ENCODE measurements around the gene RGS19.
"Not testable (repeated sequence)": the region's sequence is repeated elsewhere in the genome, so short reads cannot be mapped to it uniquely, and the experiment has no call there.

Gene RGS19

DNA sequence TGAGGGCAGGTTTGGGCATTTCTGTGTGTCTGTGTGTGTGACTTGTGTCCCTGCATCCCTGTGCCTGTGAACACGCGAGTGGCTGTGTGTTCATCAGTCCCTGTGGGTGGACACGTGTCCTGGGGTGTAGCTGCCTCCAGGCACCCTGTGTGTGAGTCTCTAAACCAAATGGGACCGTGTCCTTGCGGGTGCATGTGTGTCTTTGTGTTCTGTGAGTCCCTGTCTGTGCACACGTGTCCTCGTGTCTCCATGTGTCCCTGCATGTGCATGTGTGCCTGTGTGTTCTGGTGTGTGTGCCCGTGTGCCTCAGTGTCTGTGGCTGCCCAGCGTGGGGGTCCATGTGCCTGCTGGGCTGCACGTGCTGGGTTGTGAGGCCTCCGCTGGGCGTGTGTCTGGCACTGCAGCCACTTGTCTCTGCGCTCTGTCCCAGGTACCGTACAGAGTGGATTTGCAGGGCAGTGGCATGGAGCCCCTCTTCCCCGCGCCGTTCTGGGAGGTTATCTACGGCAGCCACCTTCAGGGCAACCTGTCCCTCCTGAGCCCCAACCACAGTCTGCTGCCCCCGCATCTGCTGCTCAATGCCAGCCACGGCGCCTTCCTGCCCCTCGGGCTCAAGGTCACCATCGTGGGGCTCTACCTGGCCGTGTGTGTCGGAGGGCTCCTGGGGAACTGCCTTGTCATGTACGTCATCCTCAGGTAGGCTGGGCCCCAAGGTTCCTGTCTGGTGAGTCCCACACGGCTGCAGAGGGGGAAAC lies 13.1 kb upstream of the RGS19 start:
- in situ Hi-C loops (cut with HindIII; ENCODE audit: low sequenced_read_pairs), result no loop called here
- TF ChIP-seq, protein P1, sequence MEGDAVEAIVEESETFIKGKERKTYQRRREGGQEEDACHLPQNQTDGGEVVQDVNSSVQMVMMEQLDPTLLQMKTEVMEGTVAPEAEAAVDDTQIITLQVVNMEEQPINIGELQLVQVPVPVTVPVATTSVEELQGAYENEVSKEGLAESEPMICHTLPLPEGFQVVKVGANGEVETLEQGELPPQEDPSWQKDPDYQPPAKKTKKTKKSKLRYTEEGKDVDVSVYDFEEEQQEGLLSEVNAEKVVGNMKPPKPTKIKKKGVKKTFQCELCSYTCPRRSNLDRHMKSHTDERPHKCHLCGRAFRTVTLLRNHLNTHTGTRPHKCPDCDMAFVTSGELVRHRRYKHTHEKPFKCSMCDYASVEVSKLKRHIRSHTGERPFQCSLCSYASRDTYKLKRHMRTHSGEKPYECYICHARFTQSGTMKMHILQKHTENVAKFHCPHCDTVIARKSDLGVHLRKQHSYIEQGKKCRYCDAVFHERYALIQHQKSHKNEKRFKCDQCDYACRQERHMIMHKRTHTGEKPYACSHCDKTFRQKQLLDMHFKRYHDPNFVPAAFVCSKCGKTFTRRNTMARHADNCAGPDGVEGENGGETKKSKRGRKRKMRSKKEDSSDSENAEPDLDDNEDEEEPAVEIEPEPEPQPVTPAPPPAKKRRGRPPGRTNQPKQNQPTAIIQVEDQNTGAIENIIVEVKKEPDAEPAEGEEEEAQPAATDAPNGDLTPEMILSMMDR (IDR thresholded peaks at IDR 0.05; ENCODE audit: low read depth, low read length), result no peak
- H3K4me3 ChIP-seq (ENCODE audit: low read depth, low read length), result no peak overlapping the region
- no peak for DNase-seq (ENCODE audit: low read depth, low spot score)

DNA sequence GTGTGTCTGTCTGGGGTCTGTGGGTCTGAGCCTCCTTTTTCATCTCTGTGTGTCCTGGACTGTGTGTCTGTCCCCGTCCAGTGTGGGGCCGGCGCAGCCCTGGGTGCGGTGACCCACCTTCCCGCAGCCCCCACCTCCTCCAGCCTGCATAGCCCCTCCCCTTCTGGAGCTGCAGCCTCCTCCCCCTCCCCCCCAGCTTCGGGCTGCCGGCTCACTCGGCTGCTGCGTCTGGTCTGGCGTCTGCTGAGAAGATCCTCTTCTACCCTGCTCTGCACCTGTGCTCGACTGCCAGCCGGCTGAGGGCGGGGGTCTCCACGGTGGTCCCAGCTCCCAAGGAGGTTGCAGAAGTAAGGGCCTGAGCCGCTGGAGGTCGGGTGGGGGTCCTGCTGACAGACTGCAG lies 12.5 kb upstream of the RGS19 start:
- no peak for DNase-seq (ENCODE audit: low read depth, low spot score)
- TF ChIP-seq, protein P1 (IDR thresholded peaks at IDR 0.05; ENCODE audit: low read depth, low read length), result no peak
- no peak overlapping the region for H3K4me3 ChIP-seq (ENCODE audit: low read depth, low read length)
- in situ Hi-C loops (cut with HindIII; ENCODE audit: low sequenced_read_pairs), result no loop called here

DNA sequence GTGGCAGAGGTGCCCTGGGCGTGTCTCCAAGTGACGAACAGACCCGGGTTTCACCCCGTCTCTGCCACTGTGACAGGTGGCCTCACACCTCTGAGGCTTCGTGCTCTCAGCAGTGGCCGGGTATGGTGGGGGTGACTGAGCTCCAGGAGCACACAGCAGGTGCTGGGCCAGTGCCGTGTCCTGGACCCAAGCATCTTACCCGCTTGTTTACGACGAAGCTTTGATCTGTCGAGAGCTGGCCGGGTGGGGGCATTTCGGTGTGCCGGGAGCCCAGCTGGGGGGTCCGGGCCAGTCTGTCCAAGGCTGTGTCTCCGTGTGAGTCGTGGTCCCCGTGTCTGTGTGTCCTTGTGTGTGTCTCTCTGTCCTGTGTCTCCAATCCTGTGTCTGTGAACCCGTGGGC lies 12.0 kb upstream of the RGS19 start:
- H3K4me3 ChIP-seq (ENCODE audit: low read depth, low read length), result no peak overlapping the region
- in situ Hi-C loops (cut with HindIII; ENCODE audit: low sequenced_read_pairs), result no loop called here
- TF ChIP-seq, protein P1 (IDR thresholded peaks at IDR 0.05; ENCODE audit: low read depth, low read length), result no peak
- DNase-seq (ENCODE audit: low read depth, low spot score), result no peak

DNA sequence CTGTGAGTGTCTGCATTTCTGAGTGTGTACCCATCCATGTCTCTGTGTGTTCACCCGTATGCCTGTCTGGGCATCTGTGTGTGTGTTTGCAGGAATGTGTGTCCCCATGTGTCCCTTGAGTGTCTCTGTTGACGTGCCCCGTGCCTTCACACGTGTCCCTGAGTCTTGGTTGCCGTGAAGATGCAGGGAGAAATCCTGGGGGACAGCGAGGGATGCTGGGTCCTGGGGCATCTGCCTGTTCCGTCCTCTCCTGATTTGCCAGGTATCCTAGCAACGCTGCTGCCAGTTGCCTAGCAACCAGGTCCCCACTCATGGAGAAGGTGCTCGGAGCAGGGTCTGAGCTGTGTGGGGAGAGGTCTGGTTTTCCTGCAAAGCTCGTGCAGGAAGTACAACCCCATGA lies 10.8 kb upstream of the RGS19 start:
- H3K4me3 ChIP-seq (ENCODE audit: low read depth, low read length), result no peak overlapping the region
- in situ Hi-C loops (cut with HindIII; ENCODE audit: low sequenced_read_pairs), result no loop called here
- DNase-seq (ENCODE audit: low read depth, low spot score), result no peak
- TF ChIP-seq, protein P1 (IDR thresholded peaks at IDR 0.05; ENCODE audit: low read depth, low read length), result no peak

DNA sequence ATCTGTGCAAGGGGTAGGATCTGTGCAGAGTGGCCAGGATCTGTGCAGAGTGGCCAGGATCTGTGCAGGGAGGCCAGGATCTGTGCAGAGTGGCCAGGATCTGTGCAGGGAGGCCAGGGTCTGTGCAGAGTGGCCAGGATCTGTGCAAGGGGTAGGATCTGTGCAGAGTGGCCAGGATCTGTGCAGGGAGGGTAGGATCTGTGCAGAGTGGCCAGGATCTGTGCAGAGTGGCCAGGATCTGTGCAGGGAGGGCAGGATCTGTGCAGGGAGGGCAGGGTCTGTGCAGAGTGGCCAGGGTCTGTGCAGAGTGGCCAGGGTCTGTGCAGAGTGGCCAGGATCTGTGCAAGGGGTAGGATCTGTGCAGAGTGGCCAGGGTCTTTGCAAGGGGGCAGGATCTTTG lies 9.3 kb upstream of the RGS19 start:
- in situ Hi-C loops (cut with HindIII; ENCODE audit: low sequenced_read_pairs); H3K4me3 ChIP-seq (ENCODE audit: low read depth, low read length); DNase-seq (ENCODE audit: low read depth, low spot score): not testable (repeated sequence)

DNA sequence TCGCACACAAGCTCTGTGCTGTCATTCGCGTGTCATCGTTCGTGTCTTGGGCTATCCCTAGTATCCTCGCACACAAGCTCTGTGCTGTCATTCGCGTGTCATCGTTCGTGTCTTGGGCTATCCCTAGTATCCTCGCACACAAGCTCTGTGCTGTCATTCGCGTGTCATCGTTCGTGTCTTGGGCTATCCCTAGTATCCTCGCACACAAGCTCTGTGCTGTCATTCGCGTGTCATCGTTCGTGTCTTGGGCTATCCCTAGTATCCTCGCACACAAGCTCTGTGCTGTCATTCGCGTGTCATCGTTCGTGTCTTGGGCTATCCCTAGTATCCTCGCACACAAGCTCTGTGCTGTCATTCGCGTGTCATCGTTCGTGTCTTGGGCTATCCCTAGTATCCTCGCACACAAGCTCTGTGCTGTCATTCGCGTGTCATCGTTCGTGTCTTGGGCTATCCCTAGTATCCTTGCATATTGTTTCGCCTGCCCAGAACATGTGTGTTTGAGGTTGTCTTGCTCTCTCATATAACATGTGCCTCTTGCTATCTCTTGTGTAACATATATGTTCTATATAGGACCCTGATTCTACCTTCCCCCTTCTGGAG lies 8.0 kb upstream of the RGS19 start:
- in situ Hi-C loops (cut with HindIII; ENCODE audit: low sequenced_read_pairs), result not testable (repeated sequence)

DNA sequence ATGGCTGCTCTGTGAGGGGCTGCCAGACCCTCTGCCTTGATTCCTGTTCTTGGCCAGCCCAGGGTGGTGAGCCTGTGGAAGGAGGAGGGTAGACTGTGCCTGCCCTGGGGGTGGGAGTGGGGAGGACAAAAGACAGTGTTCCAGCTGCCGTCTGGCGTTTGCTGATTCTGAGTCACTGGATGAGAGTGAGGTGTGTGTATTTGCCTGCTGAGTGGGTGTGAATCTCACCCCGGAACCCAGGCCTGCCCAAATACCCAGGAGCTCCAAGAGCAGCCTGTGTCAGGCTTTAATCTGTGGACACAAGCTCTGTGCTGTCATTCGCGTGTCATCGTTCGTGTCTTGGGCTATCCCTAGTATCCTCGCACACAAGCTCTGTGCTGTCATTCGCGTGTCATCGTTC lies 7.5 kb upstream of the RGS19 start:
- TF ChIP-seq, protein P1 (IDR thresholded peaks at IDR 0.05; ENCODE audit: low read depth, low read length), result no peak
- no peak overlapping the region for H3K4me3 ChIP-seq (ENCODE audit: low read depth, low read length)
- in situ Hi-C loops (cut with HindIII; ENCODE audit: low sequenced_read_pairs), result no loop called here
- no peak for DNase-seq (ENCODE audit: low read depth, low spot score)

More for the DNA sequence above, 8.0 kb upstream of the RGS19 start:
- DNase-seq (ENCODE audit: low read depth, low spot score); H3K4me3 ChIP-seq (ENCODE audit: low read depth, low read length): not testable (repeated sequence)
